ENCODE data around the gene SERINC3.

SERINC3 gene

DNA sequence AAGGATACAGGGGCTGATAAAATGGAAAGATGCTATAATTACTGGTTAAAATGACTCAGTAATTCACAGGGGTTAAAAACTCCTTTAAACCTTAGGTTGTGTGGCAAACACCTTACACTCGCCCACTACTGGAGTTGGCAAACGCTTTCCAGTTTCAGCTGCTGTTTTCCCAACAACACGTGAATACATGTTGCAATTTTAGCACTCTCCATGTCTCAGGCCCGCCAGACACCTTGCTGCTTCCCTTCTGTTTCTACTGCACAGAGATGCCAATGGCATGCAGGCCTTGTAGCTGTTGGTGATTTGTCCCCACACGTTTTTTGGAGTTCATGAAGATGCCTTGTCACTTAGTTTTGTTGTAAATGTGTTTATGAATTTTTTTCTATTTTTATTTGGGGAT is 51.5 kb downstream of the SERINC3 start:
- H3K27ac ChIP-seq, result no peak overlapping the region
- ChIA-PET CTCF (interaction anchor here (0.6 to 5.6 kb wide), 7 partner anchors 81 to 354 kb away, joined by 3 to 27 read pairs (median 7); no protein-coding TSS in a partner anchor), POLR2A (ENCODE audit: low non-redundant PET) (no interaction called here)
- no peak for DNase-seq (ENCODE audit: low spot score)
- TF ChIP-seq, protein P1, sequence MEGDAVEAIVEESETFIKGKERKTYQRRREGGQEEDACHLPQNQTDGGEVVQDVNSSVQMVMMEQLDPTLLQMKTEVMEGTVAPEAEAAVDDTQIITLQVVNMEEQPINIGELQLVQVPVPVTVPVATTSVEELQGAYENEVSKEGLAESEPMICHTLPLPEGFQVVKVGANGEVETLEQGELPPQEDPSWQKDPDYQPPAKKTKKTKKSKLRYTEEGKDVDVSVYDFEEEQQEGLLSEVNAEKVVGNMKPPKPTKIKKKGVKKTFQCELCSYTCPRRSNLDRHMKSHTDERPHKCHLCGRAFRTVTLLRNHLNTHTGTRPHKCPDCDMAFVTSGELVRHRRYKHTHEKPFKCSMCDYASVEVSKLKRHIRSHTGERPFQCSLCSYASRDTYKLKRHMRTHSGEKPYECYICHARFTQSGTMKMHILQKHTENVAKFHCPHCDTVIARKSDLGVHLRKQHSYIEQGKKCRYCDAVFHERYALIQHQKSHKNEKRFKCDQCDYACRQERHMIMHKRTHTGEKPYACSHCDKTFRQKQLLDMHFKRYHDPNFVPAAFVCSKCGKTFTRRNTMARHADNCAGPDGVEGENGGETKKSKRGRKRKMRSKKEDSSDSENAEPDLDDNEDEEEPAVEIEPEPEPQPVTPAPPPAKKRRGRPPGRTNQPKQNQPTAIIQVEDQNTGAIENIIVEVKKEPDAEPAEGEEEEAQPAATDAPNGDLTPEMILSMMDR (conservative IDR thresholded peaks at IDR 0.05; ENCODE audit: low read depth), result no peak

DNA sequence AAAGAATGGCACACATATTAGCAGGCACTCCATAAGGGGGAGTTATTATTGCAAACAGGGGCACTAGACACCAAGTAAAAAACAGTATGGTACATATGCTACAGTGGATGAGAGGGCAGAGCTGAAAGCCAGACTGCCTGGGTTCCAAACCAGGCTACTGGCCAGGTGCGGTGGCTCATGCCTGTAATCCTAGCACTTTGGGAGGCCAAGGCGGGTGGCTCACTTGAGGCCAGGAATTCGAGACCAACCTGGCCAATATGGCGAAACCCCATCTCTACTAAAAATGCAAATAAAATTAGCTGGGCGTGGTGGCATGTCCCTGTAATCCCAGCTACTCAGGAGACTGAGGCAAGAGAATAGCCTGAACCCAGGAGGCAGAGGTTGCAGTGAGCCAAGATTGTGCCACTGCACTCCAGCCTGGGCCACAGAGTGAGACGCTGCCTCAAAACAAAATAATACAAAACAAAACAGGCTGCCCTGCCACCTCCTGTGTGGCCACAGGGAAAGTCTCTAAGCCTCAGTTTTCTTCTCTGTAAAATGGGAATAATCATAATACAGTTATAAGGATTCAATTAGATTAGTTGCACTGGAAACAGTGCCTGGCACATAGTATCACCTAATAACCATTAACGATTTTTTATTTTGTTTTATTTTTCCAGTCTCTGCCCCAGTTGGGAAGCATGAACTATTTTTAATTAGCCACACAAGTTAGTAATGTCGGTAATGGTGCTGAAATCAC is 53.7 kb downstream of the SERINC3 start:
- CTCF ChIA-PET, result interaction anchor here (0.7 to 5.6 kb wide), 3 partner anchors 83 to 1020 kb away, joined by 3 to 27 read pairs (median 3); no protein-coding TSS in a partner anchor
- POLR2A ChIA-PET (ENCODE audit: low non-redundant PET), result no interaction called here

DNA sequence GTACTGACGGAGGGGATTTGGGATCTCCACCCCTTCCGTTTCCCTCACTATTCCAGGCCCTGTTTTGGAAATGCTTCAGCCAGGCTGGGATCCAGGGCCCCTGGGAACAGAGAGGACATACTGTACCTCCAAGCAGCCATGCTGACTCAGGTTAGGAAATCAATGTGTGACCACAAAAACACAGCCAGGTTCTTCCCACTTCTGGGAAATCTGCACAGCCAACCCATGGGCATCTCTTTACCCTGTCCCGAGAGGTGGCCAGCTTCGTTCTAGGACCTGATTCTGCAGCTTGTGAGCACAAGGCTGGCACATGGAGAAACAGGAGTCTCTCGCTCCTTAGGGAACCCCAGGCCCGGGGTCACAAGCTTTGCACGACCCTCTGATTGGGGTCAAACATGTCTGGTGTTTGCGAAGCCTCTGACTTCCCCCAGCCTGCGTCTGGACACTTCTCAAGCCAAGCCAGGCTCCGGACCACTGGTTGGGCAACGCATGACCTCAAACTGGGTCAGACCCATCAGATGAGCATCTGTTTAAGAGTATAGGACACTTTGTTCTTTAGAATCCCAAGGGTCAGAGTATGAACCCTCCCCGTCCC is 54.5 kb downstream of the SERINC3 start:
- no peak overlapping the region for H3K27ac ChIP-seq
- POLR2A ChIA-PET (ENCODE audit: low non-redundant PET), result no interaction called here
- CTCF ChIA-PET, result interaction anchor here (0.7 to 5.6 kb wide), 2 partner anchors 83 to 1019 kb away, joined by 3 to 27 read pairs; no protein-coding TSS in a partner anchor
- no peak for DNase-seq (ENCODE audit: low spot score)
- TF ChIP-seq, protein P1 (conservative IDR thresholded peaks at IDR 0.05; ENCODE audit: low read depth), result no peak

More for the DNA sequence above, 53.7 kb downstream of the SERINC3 start:
- no peak overlapping the region for H3K27ac ChIP-seq
- TF ChIP-seq, protein P1 (conservative IDR thresholded peaks at IDR 0.05; ENCODE audit: low read depth), result no peak
- no peak for DNase-seq (ENCODE audit: low spot score)

DNA sequence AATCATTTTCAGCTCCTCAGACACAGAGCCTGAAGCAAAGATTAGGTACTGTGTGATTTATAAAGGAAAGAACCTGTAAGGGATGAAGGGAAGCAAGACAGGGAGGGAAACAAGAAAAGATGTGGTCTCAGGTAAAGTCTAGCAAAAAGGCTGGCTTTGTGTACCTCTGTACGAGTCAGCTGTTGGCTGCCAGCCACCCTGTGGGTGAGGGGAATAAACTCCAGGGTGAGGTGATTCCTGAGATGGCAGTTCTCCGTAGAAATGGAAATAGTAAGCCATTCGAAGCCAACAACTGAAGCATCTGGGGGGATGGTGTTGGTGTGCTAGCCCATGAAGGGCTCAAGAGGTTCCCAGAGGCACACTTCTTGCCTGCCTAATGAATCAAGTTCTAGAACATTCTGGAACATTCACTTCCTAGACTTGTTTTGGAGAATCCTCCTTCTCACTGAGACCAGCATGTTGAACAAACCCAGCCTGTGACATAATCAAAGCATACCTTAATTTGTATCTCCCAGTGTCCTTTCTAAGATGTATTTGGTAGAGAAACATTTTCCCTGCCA is 56.8 kb downstream of the SERINC3 start:
- TF ChIP-seq, protein P1 (conservative IDR thresholded peaks at IDR 0.05; ENCODE audit: low read depth), result no peak
- CTCF ChIA-PET, result interaction anchor here (0.8 to 1.4 kb wide), 2 partner anchors 76 to 81 kb away, joined by 3 to 5 read pairs; no protein-coding TSS in a partner anchor
- no peak for DNase-seq (ENCODE audit: low spot score)
- POLR2A ChIA-PET (ENCODE audit: low non-redundant PET), result interaction anchor here (0.6 kb wide), 1 partner anchor 10 kb away, joined by 3 read pairs; the partner anchor contains the start of gene TTPAL
- H3K27ac ChIP-seq, result no peak overlapping the region

DNA sequence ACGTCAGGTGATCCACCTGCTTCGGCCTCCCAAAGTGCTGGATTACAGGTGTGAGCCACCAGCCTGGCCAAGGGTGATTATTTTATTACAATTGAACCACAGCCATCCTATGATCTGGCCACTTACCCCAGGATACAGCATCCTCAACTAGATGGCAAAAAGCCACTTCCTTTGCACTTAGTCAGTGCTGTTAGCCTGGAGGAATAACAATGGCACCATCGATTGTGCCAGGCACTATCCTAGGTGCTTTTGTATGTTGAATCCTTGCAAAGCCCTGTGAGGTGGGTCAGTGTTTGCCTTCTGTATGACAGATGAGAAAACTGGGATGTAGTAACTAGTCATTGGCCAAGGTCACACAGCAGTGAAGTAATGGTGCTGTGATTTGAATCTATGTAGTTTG is 57.4 kb downstream of the SERINC3 start:
- POLR2A ChIA-PET (ENCODE audit: low non-redundant PET), result interaction anchor here (0.6 kb wide), 1 partner anchor 11 kb away, joined by 3 read pairs; the partner anchor contains the start of gene TTPAL
- H3K27ac ChIP-seq, result no peak overlapping the region
- CTCF ChIA-PET, result interaction anchor here (0.7 to 1.4 kb wide), 2 partner anchors 76 kb away, joined by 3 to 5 read pairs; no protein-coding TSS in a partner anchor
- no peak for DNase-seq (ENCODE audit: low spot score)
- TF ChIP-seq, protein P1 (conservative IDR thresholded peaks at IDR 0.05; ENCODE audit: low read depth), result no peak

DNA sequence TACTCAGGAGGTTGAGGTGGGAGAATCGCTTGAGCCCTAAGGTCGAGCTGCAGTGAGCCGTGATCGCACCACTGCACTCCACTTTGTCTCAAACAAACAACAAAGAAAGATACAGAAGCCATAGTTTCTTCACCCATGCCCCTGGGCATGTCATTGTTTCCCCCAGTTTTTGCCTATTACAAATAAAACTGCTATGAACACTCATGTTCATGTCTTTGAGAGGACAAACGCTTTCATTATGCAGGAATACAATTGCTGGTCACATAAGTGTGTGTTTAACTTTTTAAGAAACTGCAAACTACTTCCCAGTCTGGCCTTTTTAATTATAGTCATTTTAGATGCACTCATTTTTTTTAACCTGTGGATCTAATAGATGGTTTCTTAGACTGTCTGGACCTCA is 58.4 kb downstream of the SERINC3 start:
- CTCF ChIA-PET, result interaction anchor here (0.7 kb wide), 1 partner anchor 74 kb away, joined by 3 read pairs; no protein-coding TSS in a partner anchor
- no peak overlapping the region for H3K27ac ChIP-seq
- POLR2A ChIA-PET (ENCODE audit: low non-redundant PET), result no interaction called here

More for the DNA sequence above, 58.4 kb downstream of the SERINC3 start:
- no peak for DNase-seq (ENCODE audit: low spot score)
- TF ChIP-seq, protein P1 (conservative IDR thresholded peaks at IDR 0.05; ENCODE audit: low read depth), result no peak

Data from RWPE1 (cell line).